HG03045 (cell line): ENCODE measurements around the gene MCMBP.
"Not testable (repeated sequence)": the region's sequence is repeated elsewhere in the genome, so short reads cannot be mapped to it uniquely, and the experiment has no call there.

Experiments
- ATAC-seq: cut with Tn5 transposase; IDR thresholded peaks from one replicate; pipeline ENCODE4 v1.9.1; 2021; ENCODE audit warnings: mild to moderate bottlenecking, moderate library complexity; ENCODE audit not compliant: unreplicated experiment

The MCMBP gene

GRCh38 chr10:119795101-119795500 lies 77.5 kb downstream of the MCMBP start:
- ATAC-seq, result not testable (repeated sequence)

DNA sequence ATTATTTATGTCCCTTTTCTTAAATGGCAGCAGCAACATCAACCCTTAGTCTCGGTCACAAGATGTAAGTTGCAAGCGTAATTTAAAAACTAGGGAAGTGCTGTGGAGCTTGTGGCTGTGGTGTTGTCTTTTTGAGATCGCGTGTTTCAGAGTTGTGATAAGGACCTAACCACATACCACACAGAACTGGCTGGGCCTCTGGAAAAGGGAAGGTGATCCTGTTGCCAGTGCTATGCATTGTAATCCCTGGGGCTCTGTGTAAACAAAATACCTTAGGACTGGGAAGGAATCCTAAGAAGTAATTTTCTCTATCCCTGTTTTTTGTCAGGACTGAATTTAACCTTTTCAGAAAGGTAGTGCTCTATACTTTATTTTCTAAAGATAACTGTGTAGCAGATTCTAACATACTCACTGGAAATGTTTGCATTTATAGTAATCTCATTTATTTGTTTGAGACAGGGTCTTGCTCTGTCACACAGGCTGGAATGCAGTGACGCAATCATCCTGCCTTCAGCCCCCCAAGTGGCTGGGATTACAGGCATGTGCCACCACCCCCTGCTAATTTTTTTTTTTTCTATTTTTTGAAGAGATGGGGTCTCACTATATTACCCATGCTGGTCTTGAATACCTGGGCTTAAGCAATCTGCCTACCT lies 86.4 kb downstream of the MCMBP start:
- no peak for ATAC-seq

DNA sequence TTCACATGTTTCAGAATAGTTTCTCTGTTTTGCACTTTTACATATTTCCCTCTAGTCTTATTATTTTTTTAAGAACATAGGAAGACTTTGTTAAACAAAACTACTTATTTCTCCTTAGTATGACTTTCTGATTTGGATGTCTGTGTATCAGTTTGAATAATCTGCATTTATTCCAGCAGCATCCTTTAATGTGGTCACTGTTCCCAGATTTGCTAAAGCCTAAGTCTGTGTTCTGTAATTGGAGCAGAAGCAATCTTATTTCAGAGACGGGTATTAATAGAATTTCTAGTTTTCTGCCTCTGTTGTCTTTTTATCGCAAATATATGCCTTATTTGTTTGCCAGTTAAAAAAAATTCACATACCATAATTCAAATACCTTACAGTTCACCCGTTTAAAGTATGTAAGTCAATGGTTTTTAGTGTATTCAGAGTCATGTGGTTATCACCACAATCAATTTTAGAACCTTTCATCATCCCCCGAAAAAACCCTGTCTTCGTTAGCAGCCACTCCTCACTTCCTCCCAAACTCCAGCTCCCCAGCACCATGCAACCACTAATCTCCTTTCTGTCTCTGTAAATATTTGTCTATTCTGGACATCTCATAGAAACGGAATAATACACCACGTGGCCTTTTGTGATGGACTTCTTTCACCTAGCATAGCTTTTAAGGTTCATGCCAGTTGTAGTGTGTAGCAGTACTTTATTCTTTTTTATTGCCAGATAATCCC lies 88.1 kb downstream of the MCMBP start:
- no peak for ATAC-seq

GRCh38 chr10:119783665-119784027 lies 89.0 kb downstream of the MCMBP start:
- no peak for ATAC-seq

- no peak for ATAC-seq
Measured at GRCh38 chr10:119782981-119783664, 89.5 kb downstream of the MCMBP start.

- ATAC-seq, result no peak
Measured at GRCh38 chr10:119781498-119781897, 91.1 kb downstream of the MCMBP start.

- ATAC-seq, result no peak
Measured at GRCh38 chr10:119780879-119781480, 91.7 kb downstream of the MCMBP start.
